ENCODE measurements around the gene PRRC1. TPM values are rescaled to one million over a fixed set of nuclear protein-coding genes. Genes with fewer than 3 reads are reported as not detected.
A peak's percentile ranks its signal among the peaks of the same experiment; 100 is the strongest.

PRRC1 gene
- polyA plus RNA-seq, 3 donors: 10.8 to 20.6 (median 17.9) TPM

DNA sequence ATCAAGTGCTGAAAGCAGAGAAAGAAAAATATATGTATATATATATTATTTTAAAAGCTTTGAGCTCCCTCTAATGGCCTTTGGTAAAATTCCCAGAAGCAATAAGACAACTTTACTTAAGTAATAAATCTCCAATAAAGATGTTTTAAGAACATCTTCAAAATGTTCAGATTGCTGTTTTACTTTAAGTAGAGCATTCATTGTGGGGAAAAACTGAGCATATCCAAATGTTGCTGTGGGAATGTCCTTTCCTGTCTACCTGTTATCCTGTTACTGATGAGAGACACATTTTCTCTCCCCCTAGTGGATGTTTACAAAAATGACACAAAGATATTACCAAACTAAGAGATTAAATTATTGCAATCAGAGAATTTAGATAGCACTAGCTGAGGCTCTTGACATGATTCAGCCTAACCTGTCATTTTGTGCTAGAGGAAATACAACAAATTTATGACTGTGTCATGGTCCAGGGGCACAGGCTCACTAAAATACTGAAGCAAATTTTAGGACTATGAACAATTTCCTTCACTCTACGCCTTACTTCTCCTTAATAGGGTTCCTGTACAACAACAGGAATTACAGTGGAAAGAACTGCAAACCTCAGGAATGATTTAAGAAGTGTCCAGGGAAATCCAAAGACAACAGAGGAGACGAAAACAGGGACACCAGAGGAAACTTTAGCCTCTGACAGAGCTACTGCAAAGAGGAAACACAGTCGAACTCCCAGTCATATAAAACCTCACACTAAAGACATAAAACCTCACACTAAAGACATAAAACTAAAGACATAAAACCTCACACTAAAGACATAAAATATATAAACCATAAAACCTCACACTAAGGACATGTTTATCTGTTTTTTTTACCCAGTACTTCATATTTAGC, 24.3 kb upstream of the PRRC1 start:
- Mint-ChIP-seq H3K27me3 (ENCODE audit: low read depth in 3 of 3) (peaks cover 7 to 13% (median 10%) of the 10 kb centered on the region in 3 donors), H3K27ac (no peak overlapping the region), H3K36me3 (no peaks in the 10 kb centered on the region), H3K4me3 (no peak overlapping the region), H3K9me3 (peaks cover 0 to 3% (median 0%) of the 10 kb centered on the region in 7 donors), H3K4me1 (no peaks in the 10 kb centered on the region)
- no peak overlapping the region for H3K4me2 ChIP-seq (replicated peaks; ENCODE audit: extremely low read depth, low read length, poor library complexity, severe bottlenecking)
- no peak overlapping the region for H3K4me3 ChIP-seq (replicated peaks in 1 of 3; ENCODE audit: low read depth in 2 of 3, low read length in 3 of 3)
- H3K9me3 ChIP-seq (replicated peaks in 1 of 2; ENCODE audit: control insufficient read depth in 1 of 2, insufficient read depth in 1 of 2, low read length in 2 of 2): no peaks in the 10 kb centered on the region
- peak; percentile 2 to 18 (median 12) for DNase-seq
- no peak overlapping the region for H3K27ac ChIP-seq (ENCODE audit: low read depth in 1 of 2, low read length in 2 of 2)
- WGBS (ENCODE audit: insufficient coverage): 20% methylated on average over 1 of the region's 3 CpGs
- no peak overlapping the region for H2AFZ ChIP-seq (ENCODE audit: insufficient read depth, low read depth, low read length, poor library complexity, severe bottlenecking)
- H3K36me3 ChIP-seq (replicated peaks in 1 of 2; ENCODE audit: control insufficient read depth in 1 of 2, insufficient read depth in 2 of 2, low read length in 2 of 2): no peaks in the 10 kb centered on the region
- no peaks in the 10 kb centered on the region for H4K20me1 ChIP-seq (ENCODE audit: insufficient read depth, low read length)
- H3K4me1 ChIP-seq (ENCODE audit: control insufficient read depth in 1 of 2, insufficient read depth in 2 of 2, low read length in 2 of 2): no peaks in the 10 kb centered on the region
- no peak overlapping the region for H3K9ac ChIP-seq (ENCODE audit: insufficient read depth, low read length, poor library complexity, severe bottlenecking)
- H3K79me2 ChIP-seq (ENCODE audit: insufficient read depth, low read length): no peaks in the 10 kb centered on the region
- intact Hi-C loops (cut with micrococcal nuclease): no loop called here
- TF ChIP-seq, protein P1, sequence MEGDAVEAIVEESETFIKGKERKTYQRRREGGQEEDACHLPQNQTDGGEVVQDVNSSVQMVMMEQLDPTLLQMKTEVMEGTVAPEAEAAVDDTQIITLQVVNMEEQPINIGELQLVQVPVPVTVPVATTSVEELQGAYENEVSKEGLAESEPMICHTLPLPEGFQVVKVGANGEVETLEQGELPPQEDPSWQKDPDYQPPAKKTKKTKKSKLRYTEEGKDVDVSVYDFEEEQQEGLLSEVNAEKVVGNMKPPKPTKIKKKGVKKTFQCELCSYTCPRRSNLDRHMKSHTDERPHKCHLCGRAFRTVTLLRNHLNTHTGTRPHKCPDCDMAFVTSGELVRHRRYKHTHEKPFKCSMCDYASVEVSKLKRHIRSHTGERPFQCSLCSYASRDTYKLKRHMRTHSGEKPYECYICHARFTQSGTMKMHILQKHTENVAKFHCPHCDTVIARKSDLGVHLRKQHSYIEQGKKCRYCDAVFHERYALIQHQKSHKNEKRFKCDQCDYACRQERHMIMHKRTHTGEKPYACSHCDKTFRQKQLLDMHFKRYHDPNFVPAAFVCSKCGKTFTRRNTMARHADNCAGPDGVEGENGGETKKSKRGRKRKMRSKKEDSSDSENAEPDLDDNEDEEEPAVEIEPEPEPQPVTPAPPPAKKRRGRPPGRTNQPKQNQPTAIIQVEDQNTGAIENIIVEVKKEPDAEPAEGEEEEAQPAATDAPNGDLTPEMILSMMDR (IDR thresholded peaks at IDR 0.05): peak; percentile 97
- peaks cover 0 to 2% of the 10 kb centered on the region in 2 donors for H3K27me3 ChIP-seq (ENCODE audit: control insufficient read depth in 2 of 2, insufficient read depth in 2 of 2, low read length in 2 of 2)

DNA sequence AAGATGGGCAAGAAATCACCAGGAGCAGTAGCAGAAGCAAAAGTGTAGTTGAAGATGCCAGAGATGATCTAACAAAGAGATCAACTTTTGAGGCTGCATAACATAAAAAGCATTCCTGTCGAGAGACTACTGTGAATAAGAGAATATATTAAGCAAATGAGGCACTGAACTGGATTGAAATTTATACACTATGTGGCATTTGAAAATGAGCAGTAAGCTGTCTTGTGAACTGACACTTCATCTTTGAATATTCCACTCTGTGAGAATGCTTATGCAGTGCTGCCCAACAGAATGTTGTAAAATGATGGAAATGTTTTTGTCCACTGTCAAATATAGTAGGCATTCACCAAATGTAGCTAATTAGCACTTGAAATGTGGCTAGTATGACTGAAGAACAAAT, 18.9 kb upstream of the PRRC1 start:
- DNase-seq: no peak
- Mint-ChIP-seq H3K9me3 (peaks cover 0 to 3% (median 0%) of the 10 kb centered on the region in 7 donors), H3K27me3 (ENCODE audit: low read depth in 3 of 3) (peaks cover 4 to 7% (median 6%) of the 10 kb centered on the region in 3 donors), H3K4me3 (no peak overlapping the region), H3K27ac (no peak overlapping the region), H3K4me1 (no peaks in the 10 kb centered on the region), H3K36me3 (no peaks in the 10 kb centered on the region)
- Histone ChIP-seq H3K79me2 (ENCODE audit: insufficient read depth, low read length) (no peaks in the 10 kb centered on the region), H3K9me3 (replicated peaks in 1 of 2; ENCODE audit: control insufficient read depth in 1 of 2, insufficient read depth in 1 of 2, low read length in 2 of 2) (no peaks in the 10 kb centered on the region), H3K27ac (ENCODE audit: low read depth in 1 of 2, low read length in 2 of 2) (no peak overlapping the region), H3K4me2 (replicated peaks; ENCODE audit: extremely low read depth, low read length, poor library complexity, severe bottlenecking) (no peak overlapping the region), H2AFZ (ENCODE audit: insufficient read depth, low read depth, low read length, poor library complexity, severe bottlenecking) (no peak overlapping the region), H3K27me3 (ENCODE audit: control insufficient read depth in 2 of 2, insufficient read depth in 2 of 2, low read length in 2 of 2) (no peaks in the 10 kb centered on the region), H3K4me1 (ENCODE audit: control insufficient read depth in 1 of 2, insufficient read depth in 2 of 2, low read length in 2 of 2) (no peaks in the 10 kb centered on the region), H3K36me3 (replicated peaks in 1 of 2; ENCODE audit: control insufficient read depth in 1 of 2, insufficient read depth in 2 of 2, low read length in 2 of 2) (no peaks in the 10 kb centered on the region), H4K20me1 (ENCODE audit: insufficient read depth, low read length) (no peaks in the 10 kb centered on the region), H3K9ac (ENCODE audit: insufficient read depth, low read length, poor library complexity, severe bottlenecking) (no peak overlapping the region), H3K4me3 (replicated peaks in 1 of 3; ENCODE audit: low read depth in 2 of 3, low read length in 3 of 3) (no peak overlapping the region)
- TF ChIP-seq, protein P1 (IDR thresholded peaks at IDR 0.05): no peak
- 80% methylated on average over 1 of the region's 1 CpG for WGBS (ENCODE audit: insufficient coverage)
- intact Hi-C loops (cut with micrococcal nuclease): no loop called here

Data from CD14-positive monocyte (primary cell).